Colonic mucosa (tissue), 4 donors: ENCODE results near the gene WDR64. TPM values are rescaled to one million over a fixed set of nuclear protein-coding genes. Genes with fewer than 3 reads are reported as not detected.
"Not testable (repeated sequence)": the region's sequence is repeated elsewhere in the genome, so short reads cannot be mapped to it uniquely, and the experiment has no call there.

Experiments
- DNase-seq: peaks from one replicate; pipeline ENCODE4 v3.0.0-alpha.2; 2020
- H3K27ac ChIP-seq: fragments of 200-600 bp; one replicate; pipeline ENCODE4 v1.8.0; 2021
- H3K27me3 ChIP-seq: fragments of 200-600 bp; one replicate; pipeline ENCODE4 v1.8.0; 2021
- H3K36me3 ChIP-seq: fragments of 200-600 bp; one replicate; pipeline ENCODE4 v1.8.0; 2021
- H3K4me1 ChIP-seq: fragments of 200-600 bp; one replicate; pipeline ENCODE4 v1.8.0; 2021; ENCODE audit warnings: mild to moderate bottlenecking
- H3K4me3 ChIP-seq: fragments of 200-600 bp; one replicate; pipeline ENCODE4 v1.8.0; 2021
- H3K9ac ChIP-seq, 2 donors: one replicate each; pipeline ENCODE4 v1.7.0; 2013; ENCODE audit warnings: control low read depth in 2 of 2, low read depth in 2 of 2, low read length in 2 of 2
- H3K9me3 ChIP-seq: fragments of 200-600 bp; one replicate; pipeline ENCODE4 v1.8.0; 2021
- CTCF ChIP-seq: fragments of 200-600 bp; IDR thresholded peaks from one replicate; pipeline ENCODE4 v1.8.0; 2022; ENCODE audit warnings: antibody characterized with exemption, mild to moderate bottlenecking
- intact Hi-C: fragments of 100-400 bp; cut with DNase I; formaldehyde crosslinking; loops from one replicate; pipeline ENCODE4 v1.14.1; 2022
- total RNA-seq, 2 donors: library from RNA; stranded (reverse); fragmentation: NEBNext Ultra II Directional in 1 of 2; extraction: Animal tissue kit (Norgen Biotek cat#: 25700) in 1 of 2; gene quantifications; one replicate each; pipeline ENCODE4 v1.2.1, GENCODE V29; 2021
- donor health status: healthy.
- donor health status: DM: no; HTN: no; CAD: no.
- donor health status: DM: no; HTN: no; CAD: no.

Gene WDR64
- total RNA-seq, 2 donors from 2014 or later, result not detected

GRCh38 chr1:241658081-241658793, 6.2 kb downstream of the WDR64 start:
- no peak overlapping the region for H3K9ac ChIP-seq
- no peaks in the 10 kb centered on the region for H3K9me3 ChIP-seq
- H3K4me1 ChIP-seq, result no peaks in the 10 kb centered on the region
- no peak for DNase-seq
- no peak overlapping the region for H3K27ac ChIP-seq
- intact Hi-C loops, result no loop called here
- TF ChIP-seq CTCF, result no peak
- no peaks in the 10 kb centered on the region for H3K36me3 ChIP-seq
- H3K27me3 ChIP-seq, result no peaks in the 10 kb centered on the region
- H3K4me3 ChIP-seq, result no peak overlapping the region

GRCh38 chr1:241659016-241659415, 6.9 kb downstream of the WDR64 start:
- H3K27me3 ChIP-seq, intact Hi-C loops, H3K4me3 ChIP-seq, H3K9me3 ChIP-seq, H3K36me3 ChIP-seq, H3K4me1 ChIP-seq, H3K27ac ChIP-seq, H3K9ac ChIP-seq, DNase-seq: not testable (repeated sequence)

- intact Hi-C loops, result no loop called here
- no peak for TF ChIP-seq CTCF
Observed at GRCh38 chr1:241660424-241660972, 8.4 kb downstream of the WDR64 start.

GRCh38 chr1:241666419-241666818, 14.3 kb downstream of the WDR64 start:
- no peak overlapping the region for H3K27ac ChIP-seq
- H3K4me3 ChIP-seq, result no peak overlapping the region
- H3K9me3 ChIP-seq, result no peaks in the 10 kb centered on the region
- H3K9ac ChIP-seq, result no peak overlapping the region
- no peaks in the 10 kb centered on the region for H3K36me3 ChIP-seq
- intact Hi-C loops, result no loop called here
- H3K27me3 ChIP-seq, result no peaks in the 10 kb centered on the region
- H3K4me1 ChIP-seq, result no peaks in the 10 kb centered on the region
- TF ChIP-seq CTCF, result no peak
- no peak for DNase-seq

More at GRCh38 chr1:241660424-241660972, 8.4 kb downstream of the WDR64 start:
- DNase-seq, result no peak
- no peak overlapping the region for H3K4me3 ChIP-seq
- H3K9me3 ChIP-seq, result no peaks in the 10 kb centered on the region
- H3K27ac ChIP-seq, result no peak overlapping the region
- no peak overlapping the region for H3K9ac ChIP-seq
- H3K36me3 ChIP-seq, result no peaks in the 10 kb centered on the region
- H3K4me1 ChIP-seq, result no peaks in the 10 kb centered on the region
- H3K27me3 ChIP-seq, result no peaks in the 10 kb centered on the region

GRCh38 chr1:241672301-241672700, 20.2 kb downstream of the WDR64 start:
- intact Hi-C loops, result no loop called here
- no peaks in the 10 kb centered on the region for H3K36me3 ChIP-seq
- H3K4me3 ChIP-seq, result no peak overlapping the region
- H3K9ac ChIP-seq, result no peak overlapping the region
- no peaks in the 10 kb centered on the region for H3K27me3 ChIP-seq
- no peak for DNase-seq
- no peak overlapping the region for H3K27ac ChIP-seq
- H3K4me1 ChIP-seq, result no peaks in the 10 kb centered on the region
- TF ChIP-seq CTCF, result no peak
- H3K9me3 ChIP-seq, result no peaks in the 10 kb centered on the region

- no peak for DNase-seq
- H3K27ac ChIP-seq, result no peak overlapping the region
Observed at GRCh38 chr1:241674805-241675384, 22.8 kb downstream of the WDR64 start.

More at GRCh38 chr1:241674805-241675384, 22.8 kb downstream of the WDR64 start:
- TF ChIP-seq CTCF, result no peak
- Histone ChIP-seq H3K4me3 (no peak overlapping the region), H3K9ac (no peak overlapping the region), H3K4me1 (no peaks in the 10 kb centered on the region), H3K9me3 (no peaks in the 10 kb centered on the region), H3K27me3 (no peaks in the 10 kb centered on the region), H3K36me3 (no peaks in the 10 kb centered on the region)
- intact Hi-C loops, result no loop called here
